ENCODE data around the gene EPN1. TPM values are rescaled to one million over a fixed set of nuclear protein-coding genes. Genes with fewer than 3 reads are reported as not detected.

The EPN1 gene
- total and polyA plus RNA-seq, 2 experiments from 2014 or later: 47.1 to 223 TPM

- no peak for TF ChIP-seq REST (IDR thresholded peaks at IDR 0.05; ENCODE audit: unreplicated experiment)
- no peak for TF ChIP-seq POLR2AphosphoS5 (IDR thresholded peaks at IDR 0.05; ENCODE audit: low read depth)
Observed at GRCh38 chr19:55673889-55674288, 1.1 kb upstream of the EPN1 start (continued).

- H3K27ac Mint-ChIP-seq: peak overlapping the region; percentile 96
- H3K4me3 Mint-ChIP-seq: peak overlapping the region; percentile 96
- peaks cover 40% of the 10 kb centered on the region for H3K4me1 Mint-ChIP-seq
- Histone ChIP-seq H3F3A (replicated peaks; ENCODE audit: low read depth) (peaks cover 42% of the 10 kb centered on the region), H3K4me2 (peak overlapping the region; percentile 86), H3K9me2 (ENCODE audit: insufficient read depth) (no peaks in the 10 kb centered on the region), H3K4me1 (ENCODE audit: insufficient read depth) (peaks cover 32% of the 10 kb centered on the region), H4K20me1 (replicated peaks; ENCODE audit: insufficient read depth) (peaks cover 41% of the 10 kb centered on the region), H3K36me3 (ENCODE audit: insufficient read depth) (peaks cover 15% of the 10 kb centered on the region), H2AFZ (no peak overlapping the region), H3K27ac (ENCODE audit: low read depth) (peak overlapping the region; percentile 88), H3K27me3 (ENCODE audit: insufficient read depth) (no peaks in the 10 kb centered on the region), H3K4me3 (peak overlapping the region; percentile 96), H3K79me2 (replicated peaks; ENCODE audit: insufficient read depth) (peaks cover 59% of the 10 kb centered on the region)
- TF ChIP-seq JUNB (IDR thresholded peaks at IDR 0.05; ENCODE audit: unreplicated experiment): no peak
- TF ChIP-seq ETS1 (IDR thresholded peaks at IDR 0.05): no peak
- TF ChIP-seq EZH2 (IDR thresholded peaks at IDR 0.05; ENCODE audit: low read depth, unreplicated experiment): no peak
- no peak for TF ChIP-seq CREB1 (CRISPR knock-in tag; IDR thresholded peaks at IDR 0.05; ENCODE audit: low read depth)
- TF ChIP-seq ZNF331 (CRISPR knock-in tag; IDR thresholded peaks at IDR 0.05; ENCODE audit: low read depth): no peak
- TF ChIP-seq EZH2phosphoT487 (IDR thresholded peaks at IDR 0.05; ENCODE audit: unreplicated experiment): no peak
- DNase-seq (ENCODE audit: low spot score) (no peak), ATAC-seq (peak; percentile 15)
- H3K9me3 Mint-ChIP-seq: peaks cover 4% of the 10 kb centered on the region; the same call in 2 of the 3 replicates
- H3K27me3 Mint-ChIP-seq (ENCODE audit: insufficient read depth, low read depth, poor library complexity): peaks cover 39% of the 10 kb centered on the region
- H3K36me3 Mint-ChIP-seq (ENCODE audit: low read depth): peaks cover 67% of the 10 kb centered on the region
Observed at GRCh38 chr19:55674459-55674840, 576 bp upstream of the EPN1 start.

GRCh38 chr19:55675661-55676354 is 782 bp downstream of the EPN1 start:
- Mint-ChIP-seq H3K4me3 (peak overlapping the region; percentile 96), H3K9me3 (peaks cover 4% of the 10 kb centered on the region; the same call in 2 of the 3 replicates), H3K4me1 (peaks cover 35% of the 10 kb centered on the region), H3K36me3 (ENCODE audit: low read depth) (peaks cover 62% of the 10 kb centered on the region), H3K27ac (peak overlapping the region; percentile 93), H3K27me3 (ENCODE audit: insufficient read depth, low read depth, poor library complexity) (peaks cover 28% of the 10 kb centered on the region)
- Histone ChIP-seq H3K36me3 (ENCODE audit: insufficient read depth) (peaks cover 8% of the 10 kb centered on the region; the same call in 1 of the 2 replicates), H3K79me2 (replicated peaks; ENCODE audit: insufficient read depth) (peaks cover 56% of the 10 kb centered on the region), H3K27ac (ENCODE audit: low read depth) (peak overlapping the region; percentile 39; the same call in 1 of the 2 replicates), H3K9me2 (ENCODE audit: insufficient read depth) (no peaks in the 10 kb centered on the region), H3K4me2 (peak overlapping the region; percentile 98), H3K4me1 (ENCODE audit: insufficient read depth) (peaks cover 32% of the 10 kb centered on the region), H3K4me3 (peak overlapping the region; percentile 96), H2AFZ (no peak overlapping the region), H3F3A (replicated peaks; ENCODE audit: low read depth) (peaks cover 30% of the 10 kb centered on the region), H4K20me1 (replicated peaks; ENCODE audit: insufficient read depth) (peaks cover 41% of the 10 kb centered on the region), H3K27me3 (ENCODE audit: insufficient read depth) (no peaks in the 10 kb centered on the region)
- TF ChIP-seq STAT1 (IDR thresholded peaks at IDR 0.05; ENCODE audit: unreplicated experiment): no peak
- TF ChIP-seq REST (IDR thresholded peaks at IDR 0.05; ENCODE audit: unreplicated experiment): no peak
- TF ChIP-seq CREB1 (CRISPR knock-in tag; IDR thresholded peaks at IDR 0.05; ENCODE audit: low read depth): no peak
- no peak for TF ChIP-seq JUNB (IDR thresholded peaks at IDR 0.05; ENCODE audit: unreplicated experiment)
- TF ChIP-seq ZNF331 (CRISPR knock-in tag; IDR thresholded peaks at IDR 0.05; ENCODE audit: low read depth): no peak
- no peak for TF ChIP-seq EZH2phosphoT487 (IDR thresholded peaks at IDR 0.05; ENCODE audit: unreplicated experiment)
- no peak for TF ChIP-seq ZNF114 (CRISPR knock-in tag; IDR thresholded peaks at IDR 0.05)
- TF ChIP-seq NANOG (IDR thresholded peaks at IDR 0.05; ENCODE audit: borderline replicate concordance): no peak
- TF ChIP-seq POLR2AphosphoS5 (IDR thresholded peaks at IDR 0.05; ENCODE audit: low read depth): no peak
- DNase-seq (ENCODE audit: low spot score) (no peak), ATAC-seq (no peak)

Data from GM23338 (cell line).